SK-N-SH (cell line): ENCODE results near the gene PLXNA4. TPM values are rescaled to one million over a fixed set of nuclear protein-coding genes. Genes with fewer than 3 reads are reported as not detected.

Source experiments
- CTCF ChIA-PET: fragments of 300-600, 350-600 bp; formaldehyde crosslinking; extraction: SDS; loops from one replicate; lab custom pipeline; 2021; lab: Yijun Ruan, JAX
- POLR2A ChIA-PET: fragments of 350-600 bp; sonication (Branson Sonifier 250); formaldehyde crosslinking; extraction: SDS; loops from one replicate; lab custom pipeline; 2020; ENCODE audit warnings: antibody characterized with exemption, inconsistent platforms; lab: Yijun Ruan, JAX
- DNase-seq: peaks from one replicate; pipeline ENCODE4 v3.0.0; 2012
- H2AFZ ChIP-seq: fragments of 200-600 bp; sonication (generic); 2 replicates; pipeline ENCODE4 v1.8.1; 2016; ENCODE audit warnings: antibody characterized with exemption, mild to moderate bottlenecking, low read depth
- H3F3A ChIP-seq: fragments of 200-600 bp; sonication (generic); replicated peaks from 2 replicates; pipeline ENCODE3; 2016; ENCODE audit warnings: antibody characterized with exemption, mild to moderate bottlenecking; ENCODE audit not compliant: insufficient read depth
- H3K27ac ChIP-seq, 2 experiments: fragments of 200-500 bp in 1 of 2; fragments of 200-600 bp in 1 of 2; sonication (Bioruptor generic) in 1 of 2; sonication (generic), shearing (Covaris generic) in 1 of 2; 2 replicates each; pipeline versions ENCODE4 v1.5.1 to v1.6.1; 2014 to 2016; ENCODE audit warnings: low read depth in 2 of 2, inconsistent platforms in 1 of 2, low read length in 1 of 2, mild to moderate bottlenecking in 1 of 2, mixed read lengths in 1 of 2
- H3K27me3 ChIP-seq: fragments of 200-600 bp; sonication (generic), shearing (Covaris generic); 2 replicates; pipeline ENCODE4 v1.6.1; 2016; ENCODE audit warnings: mixed run types; ENCODE audit not compliant: insufficient read depth
- H3K36me3 ChIP-seq, 2 experiments: fragments of 200-500 bp in 1 of 2; fragments of 200-600 bp in 1 of 2; sonication (Bioruptor generic) in 1 of 2; sonication (generic) in 1 of 2; replicated peaks in 1 of 2; 2 replicates each; pipeline versions ENCODE3 to v1.5.1; 2014 to 2016; ENCODE audit warnings: low read length in 1 of 2, mild to moderate bottlenecking in 1 of 2; ENCODE audit not compliant: insufficient read depth in 2 of 2, control insufficient read depth in 1 of 2
- H3K4me1 ChIP-seq, 2 experiments: fragments of 200-500 bp in 1 of 2; fragments of 200-600 bp in 1 of 2; sonication (Bioruptor generic) in 1 of 2; sonication (generic), shearing (Covaris generic) in 1 of 2; 2 replicates each; pipeline versions ENCODE4 v1.5.1 to v1.6.1; 2014 to 2016; ENCODE audit warnings: low read depth in 1 of 2, low read length in 1 of 2, mixed run types in 1 of 2; ENCODE audit not compliant: insufficient read depth in 2 of 2, control insufficient read depth in 1 of 2
- H3K4me2 ChIP-seq: fragments of 200-600 bp; sonication (generic), shearing (Covaris generic); 2 replicates; pipeline ENCODE4 v1.6.1; 2017; ENCODE audit warnings: mixed run types
- H3K4me3 ChIP-seq, 2 experiments: fragments of 200-500 bp in 1 of 2; fragments of 200-600 bp in 1 of 2; sonication (Bioruptor generic) in 1 of 2; sonication (generic), shearing (Covaris generic) in 1 of 2; 2 replicates each; pipeline versions ENCODE4 v1.5.1 to v1.8.1; 2014 to 2016; ENCODE audit warnings: low read depth in 2 of 2, inconsistent platforms in 1 of 2, low read length in 1 of 2, mild to moderate bottlenecking in 1 of 2, mixed read lengths in 1 of 2, moderate library complexity in 1 of 2
- H3K79me2 ChIP-seq: fragments of 200-600 bp; sonication (generic); 2 replicates; pipeline ENCODE4 v1.8.1; 2017; ENCODE audit warnings: mild to moderate bottlenecking; ENCODE audit not compliant: insufficient read depth
- H3K9ac ChIP-seq: fragments of 200-600 bp; sonication (generic); 2 replicates; pipeline ENCODE4 v1.6.1; 2017; ENCODE audit warnings: mixed run types
- H3K9me2 ChIP-seq: fragments of 200-600 bp; sonication (generic); 2 replicates; pipeline ENCODE4 v1.6.1; 2017; ENCODE audit warnings: mixed run types
- H3K9me3 ChIP-seq: fragments of 200-600 bp; sonication (generic); 2 replicates; pipeline ENCODE4 v1.6.1; 2017; ENCODE audit warnings: mixed run types, mild to moderate bottlenecking, moderate library complexity
- H4K20me1 ChIP-seq: fragments of 200-600 bp; sonication (generic); 2 replicates; pipeline ENCODE4 v1.6.1; 2017; ENCODE audit warnings: mild to moderate bottlenecking, mixed run types; ENCODE audit not compliant: insufficient read depth
- CHD2 ChIP-seq: fragments of 150-350 bp; IDR thresholded peaks from 2 replicates; pipeline ENCODE4 v1.6.1; 2018; ENCODE audit warnings: low read length; ENCODE audit not compliant: partially characterized antibody
- EZH2phosphoT487 ChIP-seq: fragments of 200-600 bp; sonication (generic); IDR thresholded peaks from 2 replicates; pipeline ENCODE4 v1.6.1; 2017; ENCODE audit warnings: low read depth, mixed run types, mild to moderate bottlenecking, antibody characterized with exemption, moderate library complexity, borderline replicate concordance
- GABPA ChIP-seq: IDR thresholded peaks from 2 replicates; pipeline ENCODE4 v1.4.0; 2012; ENCODE audit warnings: low read depth, mild to moderate bottlenecking
- GATA2 ChIP-seq: sonication (generic); formaldehyde crosslinking; IDR thresholded peaks from 2 replicates; pipeline ENCODE4 v1.5.0; 2020; ENCODE audit warnings: mild to moderate bottlenecking, missing genetic modification reagents
- MEF2A ChIP-seq: IDR thresholded peaks from 2 replicates; pipeline ENCODE4 v1.4.0; 2012; ENCODE audit warnings: low read depth, borderline replicate concordance
- MXI1 ChIP-seq: IDR thresholded peaks from 2 replicates; pipeline ENCODE4 v1.6.1; 2012; ENCODE audit warnings: mild to moderate bottlenecking, low read depth, low read length, improper control_type of control experiment
- POLR2AphosphoS5 ChIP-seq: IDR thresholded peaks from 2 replicates; pipeline ENCODE4 v1.6.1; 2012; ENCODE audit warnings: low read depth, low read length
- RAD21 ChIP-seq: IDR thresholded peaks from 2 replicates; pipeline ENCODE4 v1.6.1; 2012; ENCODE audit warnings: mild to moderate bottlenecking, low read length
- RCOR1 ChIP-seq: fragments of 150-350 bp; IDR thresholded peaks from 2 replicates; pipeline ENCODE4 v1.6.1; 2017; ENCODE audit warnings: antibody characterized with exemption, low read length
- YY1 ChIP-seq: IDR thresholded peaks from 2 replicates; pipeline ENCODE4 v1.4.0; 2012; ENCODE audit warnings: low read depth, mild to moderate bottlenecking
- WGBS: methylation state at CpG from one replicate; pipeline ENCODE4 v1.1.6; 2017; ENCODE audit warnings: low lambda C conversion rate; 5-methylcytosine and 5-hydroxymethylcytosine counted together
- polyA plus RNA-seq, 3 experiments: library from polyadenylated mRNA; depleted of rRNA; stranded (reverse); fragments of >200 nt; gene quantifications; 2 replicates each; pipeline ENCODE4 v1.2.3, GENCODE V29; 2012
- TF ChIP-seq, protein P1 (sequence below): IDR thresholded peaks from 2 replicates; pipeline ENCODE4 v1.6.1; 2012; ENCODE audit warnings: mild to moderate bottlenecking, low read depth, low read length, moderate library complexity
- TF ChIP-seq, protein P2 (sequence below): IDR thresholded peaks from 2 replicates; pipeline ENCODE4 v1.4.0; 2012; ENCODE audit warnings: low read depth, borderline replicate concordance
- TF ChIP-seq, protein P3 (sequence below): fragments of 150-350 bp; IDR thresholded peaks from 2 replicates; pipeline ENCODE4 v1.6.1; 2016; ENCODE audit warnings: mild to moderate bottlenecking, low read depth, low read length

PLXNA4 gene
- polyA plus RNA-seq, 1 of the 3 experiments (the other 2 are of a cell fraction), result 2.4 TPM

DNA sequence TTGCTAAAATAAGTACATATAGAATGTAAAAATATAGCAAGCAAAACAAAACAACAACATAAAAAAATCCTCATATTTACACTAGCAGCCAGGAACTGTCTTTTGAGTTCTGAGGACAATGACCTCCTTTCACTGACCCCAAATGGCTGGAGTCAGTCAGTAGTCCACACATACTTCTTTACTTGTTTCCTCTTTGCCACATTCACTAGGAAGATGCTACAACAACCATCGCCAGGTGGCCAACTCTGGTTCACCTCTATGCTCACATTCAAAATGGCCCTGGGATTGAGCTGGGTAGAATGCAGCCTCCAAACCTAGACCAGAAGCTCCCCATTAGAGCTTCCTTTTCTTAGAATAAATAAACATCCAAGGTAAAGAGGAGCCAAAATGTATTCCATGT lies 356.2 kb downstream of the PLXNA4 start:
- TF ChIP-seq MXI1 (no peak), RCOR1 (no peak), MEF2A (no peak), RAD21 (no peak), CHD2 (no peak), YY1 (no peak), GABPA (no peak), EZH2phosphoT487 (no peak), GATA2 (CRISPR knock-in tag) (no peak), POLR2AphosphoS5 (no peak)
- TF ChIP-seq, protein P1, sequence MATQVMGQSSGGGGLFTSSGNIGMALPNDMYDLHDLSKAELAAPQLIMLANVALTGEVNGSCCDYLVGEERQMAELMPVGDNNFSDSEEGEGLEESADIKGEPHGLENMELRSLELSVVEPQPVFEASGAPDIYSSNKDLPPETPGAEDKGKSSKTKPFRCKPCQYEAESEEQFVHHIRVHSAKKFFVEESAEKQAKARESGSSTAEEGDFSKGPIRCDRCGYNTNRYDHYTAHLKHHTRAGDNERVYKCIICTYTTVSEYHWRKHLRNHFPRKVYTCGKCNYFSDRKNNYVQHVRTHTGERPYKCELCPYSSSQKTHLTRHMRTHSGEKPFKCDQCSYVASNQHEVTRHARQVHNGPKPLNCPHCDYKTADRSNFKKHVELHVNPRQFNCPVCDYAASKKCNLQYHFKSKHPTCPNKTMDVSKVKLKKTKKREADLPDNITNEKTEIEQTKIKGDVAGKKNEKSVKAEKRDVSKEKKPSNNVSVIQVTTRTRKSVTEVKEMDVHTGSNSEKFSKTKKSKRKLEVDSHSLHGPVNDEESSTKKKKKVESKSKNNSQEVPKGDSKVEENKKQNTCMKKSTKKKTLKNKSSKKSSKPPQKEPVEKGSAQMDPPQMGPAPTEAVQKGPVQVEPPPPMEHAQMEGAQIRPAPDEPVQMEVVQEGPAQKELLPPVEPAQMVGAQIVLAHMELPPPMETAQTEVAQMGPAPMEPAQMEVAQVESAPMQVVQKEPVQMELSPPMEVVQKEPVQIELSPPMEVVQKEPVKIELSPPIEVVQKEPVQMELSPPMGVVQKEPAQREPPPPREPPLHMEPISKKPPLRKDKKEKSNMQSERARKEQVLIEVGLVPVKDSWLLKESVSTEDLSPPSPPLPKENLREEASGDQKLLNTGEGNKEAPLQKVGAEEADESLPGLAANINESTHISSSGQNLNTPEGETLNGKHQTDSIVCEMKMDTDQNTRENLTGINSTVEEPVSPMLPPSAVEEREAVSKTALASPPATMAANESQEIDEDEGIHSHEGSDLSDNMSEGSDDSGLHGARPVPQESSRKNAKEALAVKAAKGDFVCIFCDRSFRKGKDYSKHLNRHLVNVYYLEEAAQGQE, result no peak
- TF ChIP-seq, protein P2, sequence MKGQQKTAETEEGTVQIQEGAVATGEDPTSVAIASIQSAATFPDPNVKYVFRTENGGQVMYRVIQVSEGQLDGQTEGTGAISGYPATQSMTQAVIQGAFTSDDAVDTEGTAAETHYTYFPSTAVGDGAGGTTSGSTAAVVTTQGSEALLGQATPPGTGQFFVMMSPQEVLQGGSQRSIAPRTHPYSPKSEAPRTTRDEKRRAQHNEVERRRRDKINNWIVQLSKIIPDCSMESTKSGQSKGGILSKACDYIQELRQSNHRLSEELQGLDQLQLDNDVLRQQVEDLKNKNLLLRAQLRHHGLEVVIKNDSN, result no peak
- TF ChIP-seq, protein P3, sequence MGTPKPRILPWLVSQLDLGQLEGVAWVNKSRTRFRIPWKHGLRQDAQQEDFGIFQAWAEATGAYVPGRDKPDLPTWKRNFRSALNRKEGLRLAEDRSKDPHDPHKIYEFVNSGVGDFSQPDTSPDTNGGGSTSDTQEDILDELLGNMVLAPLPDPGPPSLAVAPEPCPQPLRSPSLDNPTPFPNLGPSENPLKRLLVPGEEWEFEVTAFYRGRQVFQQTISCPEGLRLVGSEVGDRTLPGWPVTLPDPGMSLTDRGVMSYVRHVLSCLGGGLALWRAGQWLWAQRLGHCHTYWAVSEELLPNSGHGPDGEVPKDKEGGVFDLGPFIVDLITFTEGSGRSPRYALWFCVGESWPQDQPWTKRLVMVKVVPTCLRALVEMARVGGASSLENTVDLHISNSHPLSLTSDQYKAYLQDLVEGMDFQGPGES, result no peak

More for the DNA sequence above, 356.2 kb downstream of the PLXNA4 start:
- Histone ChIP-seq H3F3A (no peaks in the 10 kb centered on the region), H3K27me3 (no peaks in the 10 kb centered on the region), H4K20me1 (no peaks in the 10 kb centered on the region), H3K9me2 (no peaks in the 10 kb centered on the region), H3K79me2 (no peaks in the 10 kb centered on the region), H2AFZ (no peak overlapping the region), H3K27ac (no peak overlapping the region), H3K9ac (no peak overlapping the region), H3K36me3 (no peaks in the 10 kb centered on the region), H3K4me1 (no peaks in the 10 kb centered on the region; a peak in 1 of 4 replicates), H3K9me3 (no peaks in the 10 kb centered on the region), H3K4me2 (no peak overlapping the region), H3K4me3 (no peak overlapping the region)
- POLR2A ChIA-PET, result no interaction called here
- CTCF ChIA-PET, result interaction anchor here (1.1 kb wide), 1 partner anchor 531 kb away, joined by 3 read pairs; no protein-coding TSS in a partner anchor
- DNase-seq, result no peak
- WGBS, result 83% methylated on average over 1 of the region's 1 CpG
